Ovary (tissue), 3 donors: ENCODE data around the gene PTPRJ.

ENCODE experiments used
- CTCF ChIP-seq, 3 donors: fragments of 450-650 bp in 2 of 3; fragments of 200-600 bp in 1 of 3; IDR thresholded peaks; one replicate each; pipeline versions ENCODE4 v1.5.1 to v1.8.0; 2016 to 2022; ENCODE audit warnings: antibody characterized with exemption in 3 of 3, mild to moderate bottlenecking in 1 of 3
- EP300 ChIP-seq: sonication (generic); formaldehyde crosslinking; IDR thresholded peaks from one replicate; pipeline ENCODE4 v1.6.1; 2017; ENCODE audit warnings: antibody characterized with exemption
- POLR2A ChIP-seq: fragments of 450-650 bp; IDR thresholded peaks from one replicate; pipeline ENCODE4 v1.6.1; 2017; ENCODE audit warnings: antibody characterized with exemption, mild to moderate bottlenecking, moderate library complexity
- donor health status: DM: no; HTN: no; CAD: no.

DNA sequence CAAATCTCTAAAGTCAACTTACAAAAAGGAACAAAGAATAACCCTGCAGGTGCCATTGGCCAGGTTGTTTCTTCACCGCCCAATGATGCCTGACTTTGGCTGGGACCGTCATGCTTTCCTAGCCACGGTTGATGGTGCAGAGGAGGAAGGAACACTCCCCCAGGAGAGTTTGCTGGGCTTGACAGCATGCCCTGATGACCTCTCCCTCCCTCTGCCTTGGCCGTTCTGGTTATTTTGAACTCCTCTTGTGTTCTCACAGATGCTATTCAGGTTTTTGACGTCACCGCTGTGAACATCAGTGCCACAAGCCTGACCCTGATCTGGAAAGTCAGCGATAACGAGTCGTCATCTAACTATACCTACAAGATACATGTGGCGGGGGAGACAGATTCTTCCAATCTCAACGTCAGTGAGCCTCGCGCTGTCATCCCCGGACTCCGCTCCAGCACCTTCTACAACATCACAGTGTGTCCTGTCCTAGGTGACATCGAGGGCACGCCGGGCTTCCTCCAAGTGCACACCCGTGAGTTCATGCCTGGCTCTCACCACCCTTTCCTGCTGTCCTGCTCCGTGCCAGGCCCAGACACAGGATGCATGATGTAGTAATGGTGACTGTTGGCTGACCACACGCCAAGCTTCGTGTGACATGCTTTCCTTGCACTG lies 147.3 kb downstream of the PTPRJ start:
- no peak for TF ChIP-seq CTCF (IDR thresholded peaks at IDR 0.05)
- TF ChIP-seq POLR2A: no peak
- no peak for TF ChIP-seq EP300
